ENCODE results near the gene MAGIX.

Gene MAGIX

DNA sequence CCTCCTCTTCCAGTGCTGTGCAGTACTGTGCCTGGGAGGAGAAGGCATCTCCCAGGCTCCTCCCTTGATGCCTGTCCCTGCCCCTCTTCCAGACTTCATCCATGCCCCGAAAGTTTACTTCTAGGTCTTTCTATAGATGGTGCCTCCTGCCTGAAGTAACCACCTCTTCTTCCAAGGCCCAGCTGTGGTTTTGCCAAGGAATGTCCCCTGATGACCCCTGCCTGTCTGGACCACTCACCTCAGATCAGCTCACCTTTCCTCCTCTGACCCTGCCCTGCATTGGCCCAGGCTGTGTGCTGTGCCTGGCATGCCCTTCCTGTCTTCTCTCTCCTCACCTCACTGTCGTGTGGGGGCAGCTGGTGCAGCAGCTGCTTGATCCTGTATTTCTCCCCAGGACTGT lies 16.8 kb downstream of the MAGIX start:
- in situ Hi-C loops (cut with HindIII; ENCODE audit: low sequenced_read_pairs): no loop called here

DNA sequence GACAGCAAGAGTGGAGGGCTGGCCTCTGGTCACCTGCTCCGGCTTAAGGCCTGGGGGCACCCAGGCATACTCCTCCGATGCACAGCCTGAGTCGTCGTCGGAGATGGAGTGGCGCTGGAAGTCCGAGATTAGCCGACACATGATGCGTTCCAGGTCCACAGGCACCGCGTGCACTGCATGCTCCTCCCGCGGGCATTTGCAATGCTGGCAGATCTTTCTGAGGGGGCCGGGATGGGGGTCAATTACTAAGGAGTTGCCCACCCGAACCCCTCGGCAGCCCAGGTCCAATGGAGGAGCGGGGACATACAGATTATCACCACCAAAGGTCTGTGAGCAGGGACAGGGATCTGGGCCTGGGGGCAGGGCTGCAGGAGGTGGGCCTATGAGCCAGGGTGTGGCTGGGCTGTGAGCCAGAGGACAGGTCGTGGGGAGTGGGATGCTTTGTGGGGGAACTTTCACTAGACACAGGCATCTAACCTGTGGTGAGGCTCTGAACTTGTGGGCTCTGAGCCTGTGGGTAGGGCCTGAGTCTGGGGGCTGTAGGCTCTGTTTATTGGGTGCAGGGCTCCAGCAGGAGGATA lies 21.2 kb downstream of the MAGIX start:
- in situ Hi-C loops (cut with HindIII; ENCODE audit: low sequenced_read_pairs): no loop called here

DNA sequence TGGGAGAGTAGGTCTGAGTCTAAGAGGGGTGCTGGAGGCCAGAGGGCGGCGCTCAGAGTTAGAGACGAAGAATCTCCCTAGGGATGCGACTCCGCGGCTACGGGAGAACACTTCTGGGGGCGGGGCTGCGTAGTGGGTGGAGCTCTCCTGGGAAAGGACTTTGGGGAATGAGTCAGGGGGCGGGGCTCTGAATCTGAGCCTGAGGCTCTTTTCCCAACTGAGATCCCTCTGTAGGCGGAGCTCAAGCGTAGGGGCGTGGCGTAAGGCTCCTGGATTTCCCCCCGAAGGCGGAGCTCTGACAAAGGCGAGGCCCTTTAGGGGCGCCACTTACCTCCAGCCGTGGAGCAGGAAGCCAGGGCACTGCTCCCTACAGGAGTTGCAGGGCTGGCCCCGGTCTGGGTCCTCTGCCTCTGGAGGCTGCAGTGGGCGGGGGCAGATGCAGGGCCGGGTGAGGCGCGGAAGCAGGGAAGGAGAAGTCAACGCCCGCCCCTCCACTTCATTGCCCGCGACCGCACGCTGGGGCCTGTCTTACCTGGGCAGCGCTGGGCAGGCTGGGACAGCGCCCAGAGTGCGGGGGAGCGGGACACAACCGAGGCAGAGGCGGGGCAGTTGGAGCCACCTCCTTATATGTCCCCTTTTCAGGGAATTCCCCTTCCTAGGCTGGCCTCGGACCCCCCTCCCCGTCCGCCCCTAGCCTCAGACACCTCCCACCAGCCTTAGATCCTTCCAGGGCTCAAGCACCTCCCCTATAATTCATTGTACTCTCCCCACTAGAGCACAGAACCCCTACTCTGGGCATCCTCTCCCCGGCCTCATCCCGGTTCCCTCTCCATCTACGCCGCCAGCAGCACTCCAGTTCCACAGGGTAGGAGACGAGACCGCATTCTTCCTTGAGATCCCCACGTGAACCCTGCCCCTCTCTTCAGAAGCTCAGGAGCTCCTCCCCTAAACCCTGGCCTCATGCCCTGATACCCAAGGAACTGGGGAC lies 22.0 kb downstream of the MAGIX start:
- in situ Hi-C loops (cut with HindIII; ENCODE audit: low sequenced_read_pairs): no loop called here

DNA sequence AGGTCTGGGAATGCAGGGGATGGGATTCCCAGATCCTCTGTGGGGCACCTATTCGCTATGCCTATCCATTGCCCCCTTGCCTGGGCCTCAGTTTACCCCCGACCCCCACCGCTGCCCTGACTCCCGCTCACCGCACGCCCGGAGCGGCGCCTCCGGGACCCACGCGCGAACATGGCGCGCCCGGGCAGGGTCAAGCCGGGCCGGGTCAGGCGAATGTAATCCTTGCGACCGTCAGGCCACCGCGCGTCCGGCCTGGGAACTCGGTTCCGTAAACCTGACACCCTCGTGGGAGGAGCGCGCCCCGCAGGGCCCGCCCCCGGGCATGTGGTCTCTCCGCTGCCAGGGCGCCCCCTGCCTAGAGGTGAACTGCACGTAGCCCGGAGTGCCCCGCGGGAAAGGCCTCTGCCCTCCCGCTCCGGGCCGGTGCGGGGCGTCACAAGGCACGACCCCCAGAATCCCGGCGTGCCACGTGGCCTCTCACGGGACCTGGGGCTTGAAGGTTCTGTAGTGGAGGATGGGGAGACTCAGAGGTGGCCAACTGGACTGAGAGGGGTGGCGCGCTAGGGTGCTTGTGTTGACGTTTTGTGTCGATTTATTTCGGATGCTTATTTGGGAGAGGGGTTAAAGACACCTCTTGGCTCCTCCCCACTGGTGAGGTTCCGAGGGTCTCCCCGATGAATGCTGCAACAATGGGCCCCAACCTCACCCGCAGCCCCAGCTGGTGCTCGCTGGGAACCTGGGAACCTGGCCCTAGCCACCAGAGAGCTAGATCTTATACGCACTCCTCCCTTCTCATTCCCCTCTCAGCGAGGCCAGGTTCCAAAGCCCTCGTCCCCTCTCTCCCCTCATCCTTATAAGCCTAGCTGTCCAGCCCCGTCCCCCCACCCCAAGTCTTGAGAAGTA lies 23.8 kb downstream of the MAGIX start, which contains the start of gene PRICKLE3:
Gene PRICKLE3 (minus strand): TSS at position 249 of the 903 bp plus-strand sequence. CDS start 76 bp downstream, at position 173.
- in situ Hi-C loops (cut with HindIII; ENCODE audit: low sequenced_read_pairs): no loop called here

DNA sequence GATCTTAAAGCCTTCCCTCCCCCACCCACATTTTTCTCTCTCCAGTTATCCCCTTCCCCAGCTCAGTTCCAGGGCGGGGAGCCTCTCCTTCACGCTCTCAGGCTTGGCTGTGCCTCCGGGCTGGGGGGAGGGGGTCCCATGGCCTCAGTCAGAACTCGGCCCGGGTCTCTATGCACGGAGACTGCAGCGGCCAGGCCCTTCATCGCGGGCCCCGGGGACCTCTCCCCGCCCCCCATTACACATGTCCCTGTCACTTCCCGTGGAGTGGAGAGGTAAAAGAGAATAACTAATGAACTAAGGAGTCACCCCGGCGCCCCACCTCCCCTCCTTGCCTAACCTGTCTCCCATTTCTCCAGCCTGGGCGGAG lies 24.5 kb downstream of the MAGIX start:
- in situ Hi-C loops (cut with HindIII; ENCODE audit: low sequenced_read_pairs): no loop called here

DNA sequence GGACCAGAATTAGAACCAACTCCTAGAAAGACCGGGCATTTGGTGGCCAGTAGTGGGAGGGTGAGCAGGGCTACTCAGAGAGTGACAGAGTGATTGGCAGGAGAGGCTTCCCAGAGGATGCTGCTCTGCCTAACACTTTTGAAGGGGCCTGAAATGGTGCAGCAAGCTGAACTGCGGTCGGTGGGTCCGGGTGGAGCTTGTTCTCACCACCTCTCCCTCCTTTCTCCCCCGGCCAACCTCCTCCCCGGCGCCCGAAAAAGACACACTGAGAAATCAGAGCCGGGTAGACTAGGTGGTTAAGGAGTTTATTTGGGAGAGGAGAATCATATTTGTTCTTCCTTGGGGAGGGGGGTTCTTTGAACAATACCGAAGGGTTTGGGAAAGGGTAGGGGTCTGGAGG lies 25.0 kb downstream of the MAGIX start:
- in situ Hi-C loops (cut with HindIII; ENCODE audit: low sequenced_read_pairs): no loop called here

DNA sequence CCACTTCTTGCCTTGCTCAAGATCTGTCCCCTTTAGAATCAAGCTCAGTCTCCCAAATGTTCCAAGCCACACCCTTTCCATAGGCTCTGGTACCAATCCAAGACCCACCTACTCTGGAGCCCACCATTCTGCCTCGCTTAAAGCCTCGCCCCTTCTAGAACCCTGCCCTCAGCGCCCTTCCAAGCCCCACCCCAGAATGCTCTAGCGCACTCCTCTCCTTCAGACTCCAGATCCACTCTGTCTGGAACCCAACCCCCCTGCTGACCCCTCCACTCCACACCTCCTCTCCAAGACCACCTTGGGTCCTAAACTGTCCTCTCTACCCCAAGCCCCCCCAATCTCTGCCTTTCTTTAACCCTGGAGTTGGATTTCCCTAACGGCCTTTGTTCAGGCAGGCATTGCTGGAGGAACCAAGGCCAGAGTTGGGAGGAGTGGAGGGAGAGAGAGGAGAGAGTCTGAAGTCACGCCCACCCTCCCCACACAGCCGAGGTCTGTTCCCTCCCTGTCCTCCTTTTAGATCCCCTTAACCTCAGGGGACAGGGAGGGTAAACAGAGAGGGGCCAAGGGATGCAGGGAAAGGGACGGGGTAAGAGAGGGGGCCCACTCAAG lies 26.0 kb downstream of the MAGIX start:
- in situ Hi-C loops (cut with HindIII; ENCODE audit: low sequenced_read_pairs): no loop called here

DNA sequence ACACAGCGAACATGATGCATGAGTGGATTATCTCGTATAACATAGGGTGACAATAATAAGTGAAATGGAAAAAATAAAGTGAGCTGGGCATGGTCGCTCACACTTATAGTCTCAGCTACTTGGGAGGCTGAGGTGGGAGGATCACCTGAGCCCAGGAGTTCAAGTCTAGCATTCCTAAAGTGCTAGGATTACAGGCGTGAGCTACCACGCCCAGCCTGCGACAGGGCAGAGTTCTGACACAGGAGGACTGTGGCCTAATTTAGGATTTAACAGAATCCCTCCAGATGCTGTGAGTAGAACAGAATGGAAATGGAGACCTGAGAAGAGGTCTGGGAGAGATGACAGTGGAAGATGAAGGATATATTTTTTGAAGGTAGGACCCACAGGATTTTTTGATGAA lies 27.0 kb downstream of the MAGIX start:
- in situ Hi-C loops (cut with HindIII; ENCODE audit: low sequenced_read_pairs): no loop called here

DNA sequence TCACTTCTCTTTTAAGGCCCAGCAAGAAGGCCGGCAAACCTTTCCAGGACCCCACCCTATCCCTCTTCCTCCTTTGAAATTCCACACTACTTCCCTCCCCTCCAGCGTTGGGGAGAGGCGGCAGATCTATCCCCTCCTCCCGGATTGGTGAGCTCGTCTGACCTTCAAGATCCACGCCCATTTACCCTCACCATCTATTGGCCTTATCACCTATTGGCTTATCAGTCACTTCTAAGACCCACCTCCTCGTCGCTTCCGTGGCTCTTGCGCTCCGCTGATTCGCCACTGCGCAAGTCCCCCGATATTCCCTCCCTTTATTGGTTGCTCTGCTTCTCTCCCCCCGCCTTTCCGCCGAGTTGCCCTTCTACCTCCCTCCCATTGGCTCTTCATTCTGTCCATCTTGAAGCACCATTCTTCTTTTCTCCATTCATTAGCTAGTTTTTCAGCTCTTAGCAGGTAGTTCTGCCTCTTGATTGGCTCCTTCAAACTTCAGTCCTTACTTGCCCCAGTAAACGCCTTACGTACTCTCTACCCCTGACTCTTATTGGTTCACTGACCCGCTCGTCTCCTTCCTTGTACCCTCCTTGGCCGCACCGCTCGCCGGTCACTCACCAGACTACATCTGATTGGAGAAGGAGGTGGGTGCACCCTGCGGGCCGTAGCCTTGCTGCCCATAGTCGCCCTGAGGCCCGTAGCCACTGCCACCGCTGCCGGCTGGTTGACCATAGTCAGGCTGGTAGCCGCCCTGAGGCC lies 28.4 kb downstream of the MAGIX start:
- in situ Hi-C loops (cut with HindIII; ENCODE audit: low sequenced_read_pairs): no loop called here

DNA sequence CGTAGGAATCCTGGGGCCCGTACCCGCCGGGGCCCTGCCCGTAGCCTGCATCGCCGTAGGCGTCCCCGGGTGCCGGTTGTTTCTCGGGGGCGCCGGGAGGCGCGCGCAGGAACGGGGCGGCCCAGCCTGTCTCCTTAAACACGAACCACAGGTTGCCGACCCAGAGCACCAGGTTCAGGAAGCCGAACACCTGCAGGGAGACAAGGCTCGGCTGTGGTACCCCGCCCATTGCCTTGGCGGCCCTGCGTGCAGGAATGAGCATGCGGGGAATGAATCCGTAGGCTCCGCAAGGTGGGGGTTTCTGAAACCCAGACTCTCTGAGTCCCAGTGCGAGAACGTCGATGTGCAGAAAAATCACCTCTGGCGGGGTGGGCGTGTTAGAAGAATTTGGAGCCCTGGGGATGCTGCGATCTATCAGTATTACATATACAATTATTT lies 29.0 kb downstream of the MAGIX start:
- in situ Hi-C loops (cut with HindIII; ENCODE audit: low sequenced_read_pairs): no loop called here

DNA sequence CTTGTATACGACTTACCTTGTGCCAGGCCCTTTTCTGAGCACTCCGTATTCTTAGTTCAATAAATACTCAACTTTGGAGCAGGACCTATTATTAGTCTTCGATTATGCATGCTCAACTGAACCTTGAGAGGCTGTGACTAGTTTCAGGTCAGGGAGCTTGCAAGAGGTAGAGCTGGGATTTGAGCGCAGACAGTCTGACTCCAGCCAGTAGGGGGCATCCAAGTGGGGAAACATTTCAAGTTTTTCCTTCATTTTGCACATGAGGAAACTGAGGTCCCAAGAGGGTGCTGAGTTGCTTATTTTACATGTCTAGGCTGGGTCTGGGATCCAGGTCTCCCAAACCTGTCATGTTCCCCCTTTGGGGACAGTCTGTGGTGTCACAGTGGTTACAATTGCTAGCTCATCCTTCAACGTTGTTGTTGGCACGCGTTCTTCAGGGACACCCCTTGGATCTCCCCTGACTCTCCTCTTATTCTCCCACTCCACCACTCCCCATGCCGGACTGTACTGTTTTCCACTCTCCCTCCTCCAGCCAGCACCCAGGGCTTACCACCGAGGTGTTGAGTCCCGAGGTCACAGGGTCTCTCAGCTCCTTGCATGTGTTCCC lies 30.3 kb downstream of the MAGIX start:
- in situ Hi-C loops (cut with HindIII; ENCODE audit: low sequenced_read_pairs): no loop called here

DNA sequence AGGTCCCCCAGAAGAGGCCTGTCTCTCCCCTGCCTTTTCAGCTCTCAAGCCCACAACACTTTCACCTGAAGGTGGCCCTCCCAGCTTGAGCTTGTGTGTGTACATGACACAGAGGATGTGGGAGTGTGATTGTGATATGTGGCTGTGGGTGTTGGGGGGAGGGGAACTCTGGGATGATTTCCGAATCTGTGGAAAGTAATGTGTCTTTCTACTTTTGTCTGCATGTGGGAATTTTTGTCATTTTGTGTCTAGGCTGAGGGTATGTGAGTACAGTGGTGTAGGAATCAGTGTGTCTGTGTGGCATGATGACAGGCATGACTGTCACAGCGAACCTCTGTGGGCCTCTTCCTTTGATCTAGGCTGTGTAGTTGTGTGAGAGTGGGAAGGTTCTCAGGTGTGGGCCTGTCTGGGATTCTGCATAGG lies 31.0 kb downstream of the MAGIX start:
- in situ Hi-C loops (cut with HindIII; ENCODE audit: low sequenced_read_pairs): no loop called here

DNA sequence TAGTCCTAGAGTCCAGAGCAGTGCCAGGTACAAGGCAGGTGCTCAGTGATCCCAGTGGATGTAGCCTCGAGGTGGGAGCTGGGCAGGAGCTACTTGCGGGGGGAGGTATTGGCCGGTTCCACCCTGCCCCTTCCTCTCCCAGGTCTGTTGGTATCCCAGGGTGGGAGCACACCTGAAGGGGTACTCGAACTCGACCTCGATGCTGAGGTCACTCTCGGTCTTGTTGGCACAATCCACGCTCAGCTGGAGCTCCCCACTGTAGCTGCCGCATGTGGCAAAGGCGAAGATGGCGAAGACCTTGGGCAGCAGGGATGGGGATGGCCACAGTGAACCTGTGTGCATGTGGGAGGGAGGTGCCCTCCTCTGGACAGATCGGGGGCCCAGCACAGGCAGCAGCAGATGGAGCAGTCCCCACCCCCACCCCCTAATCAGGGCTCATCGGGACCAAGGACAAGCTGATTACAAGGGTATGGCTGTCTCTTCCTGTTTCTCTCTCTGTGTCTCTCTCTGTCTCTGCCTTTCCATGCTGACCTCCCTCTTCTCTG lies 35.1 kb downstream of the MAGIX start:
- in situ Hi-C loops (cut with HindIII; ENCODE audit: low sequenced_read_pairs): no loop called here

DNA sequence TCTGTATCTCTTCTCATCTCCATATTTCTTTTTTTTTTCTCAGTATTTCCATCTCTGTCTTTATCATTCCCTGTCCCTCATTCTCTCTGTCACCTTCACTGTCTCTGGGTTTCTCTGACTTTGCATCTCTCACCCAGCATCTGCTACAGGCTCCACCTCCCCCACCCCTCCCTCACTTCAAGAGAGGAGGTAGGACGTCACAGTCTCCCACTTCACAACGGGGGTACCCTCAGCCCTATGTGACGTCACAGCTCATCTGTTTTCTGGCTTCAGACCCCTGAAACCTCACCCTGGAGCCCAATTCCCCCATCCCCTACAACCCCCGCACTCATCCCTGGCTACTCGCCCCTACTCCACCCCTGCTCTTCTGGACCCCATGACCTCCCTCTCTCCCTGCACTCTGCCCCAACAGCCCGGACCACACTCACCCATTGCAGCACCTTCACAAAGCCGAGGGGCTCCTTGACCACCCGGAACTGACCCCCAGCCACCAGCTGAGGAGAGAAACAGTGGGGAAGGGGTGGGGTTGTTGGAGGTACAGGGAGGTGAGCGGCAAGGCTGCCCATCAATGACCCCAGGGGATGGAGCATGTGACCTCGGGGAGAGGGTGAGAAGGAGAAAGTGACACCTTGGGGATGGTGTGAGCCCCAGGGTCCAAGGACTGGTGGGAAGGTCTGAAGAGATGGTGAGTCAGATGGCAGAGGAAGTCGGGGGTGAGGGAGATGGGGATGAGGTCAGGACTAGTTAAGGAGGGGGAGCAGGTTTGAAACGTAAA lies 36.2 kb downstream of the MAGIX start:
- in situ Hi-C loops (cut with HindIII; ENCODE audit: low sequenced_read_pairs): no loop called here

DNA sequence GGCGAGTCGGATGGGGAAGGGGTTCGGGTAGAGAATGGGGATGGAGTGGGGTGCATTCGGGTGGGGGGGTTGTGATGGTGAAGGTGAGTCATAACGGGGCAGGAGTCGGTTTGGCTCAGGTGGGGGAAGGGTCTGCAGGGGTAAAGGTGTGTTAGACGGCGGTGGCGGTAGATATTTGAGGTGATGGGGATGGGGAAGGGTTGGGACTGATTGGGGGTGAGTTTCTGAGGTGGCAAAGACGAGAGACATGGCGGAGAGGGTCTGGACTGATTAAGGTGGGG lies 36.7 kb downstream of the MAGIX start:
- in situ Hi-C loops (cut with HindIII; ENCODE audit: low sequenced_read_pairs): no loop called here

DNA sequence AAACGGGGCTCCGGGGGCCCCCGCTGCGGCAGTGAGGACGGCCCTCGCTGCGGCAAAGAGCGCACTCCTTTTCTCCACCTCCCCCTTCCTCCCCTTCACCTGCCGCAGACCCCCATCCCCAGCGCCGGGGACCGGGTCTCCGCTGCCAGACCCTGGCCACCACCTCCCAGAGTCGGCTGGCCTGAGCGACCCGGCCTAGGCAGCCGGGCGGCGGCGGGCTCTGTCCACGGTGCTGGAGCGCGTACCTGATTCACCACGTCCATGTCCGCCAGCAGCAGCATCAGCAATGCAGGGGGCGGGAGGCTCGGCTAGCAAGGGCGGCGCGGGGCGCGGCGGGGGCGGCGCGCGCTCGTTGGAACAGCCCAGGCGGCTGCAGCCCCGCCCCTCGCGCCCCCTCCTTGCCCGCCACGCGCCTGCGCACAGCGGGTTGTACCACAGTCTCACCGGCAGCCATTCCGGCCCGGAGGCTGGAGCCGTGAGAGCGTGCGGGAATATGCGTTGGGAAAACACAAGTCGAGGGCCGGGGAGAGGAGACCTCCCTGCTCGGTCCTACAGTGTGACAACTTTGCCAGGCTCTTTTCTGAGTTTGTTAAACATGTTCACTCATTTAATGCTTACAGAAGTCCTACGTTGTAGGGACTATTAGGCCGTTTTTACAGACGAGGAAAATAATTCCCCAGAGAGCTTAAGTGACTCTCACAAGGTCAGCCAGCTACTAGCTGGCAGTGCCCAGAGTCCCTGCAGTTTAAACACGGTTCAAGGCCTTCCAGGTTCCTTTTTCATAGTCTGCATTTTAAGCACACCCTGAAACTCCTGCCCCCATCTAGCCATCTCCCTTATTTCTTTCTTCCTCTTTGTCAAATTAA lies 37.6 kb downstream of the MAGIX start, which contains the start of gene SYP:
Gene SYP (minus strand): TSS at position 288 of the 866 bp plus-strand sequence. CDS start 7 bp downstream, at position 281.
- in situ Hi-C loops (cut with HindIII; ENCODE audit: low sequenced_read_pairs): no loop called here

DNA sequence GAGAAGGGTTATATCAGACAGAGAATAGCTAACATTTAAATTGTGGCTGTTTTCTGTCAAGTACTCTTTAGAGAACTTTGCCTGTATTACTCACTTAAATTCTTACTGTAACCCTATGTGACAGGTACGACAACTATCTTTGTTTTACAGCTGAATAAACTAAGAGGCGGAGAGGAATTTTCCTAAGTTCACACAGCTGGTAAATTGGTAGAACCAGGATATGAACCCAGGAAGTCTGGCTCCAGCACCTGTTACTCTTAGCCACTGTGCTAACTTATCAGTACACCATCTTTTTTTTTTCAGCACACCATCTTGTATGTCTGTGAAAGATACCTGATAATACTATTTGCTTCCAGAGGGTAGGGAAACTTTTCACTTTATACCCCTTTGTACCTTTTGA lies 39.5 kb downstream of the MAGIX start:
- in situ Hi-C loops (cut with HindIII; ENCODE audit: low sequenced_read_pairs): no loop called here

DNA sequence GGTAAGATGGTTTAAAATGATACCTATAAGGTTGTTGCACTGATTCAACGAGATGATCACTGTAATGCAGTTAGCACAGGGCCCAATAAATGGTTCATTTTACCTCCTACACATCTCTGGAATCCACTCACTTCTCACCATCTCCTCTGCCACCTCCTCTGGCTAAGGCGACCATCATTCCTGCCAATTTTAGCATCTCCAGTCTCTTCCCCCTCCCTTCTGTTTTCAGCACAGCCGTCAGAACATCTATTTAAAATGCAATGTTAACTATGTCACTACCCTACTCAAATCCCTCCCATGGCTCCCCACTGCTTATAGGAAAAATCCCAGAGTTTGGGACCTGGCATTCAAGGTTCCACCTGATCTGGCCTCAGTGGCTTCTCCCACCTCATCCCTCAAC lies 41.0 kb downstream of the MAGIX start:
- in situ Hi-C loops (cut with HindIII; ENCODE audit: low sequenced_read_pairs): no loop called here

Data from DLD1 (cell line).